Measurements from ENCODE around the gene PTPRM.

Gene PTPRM

DNA sequence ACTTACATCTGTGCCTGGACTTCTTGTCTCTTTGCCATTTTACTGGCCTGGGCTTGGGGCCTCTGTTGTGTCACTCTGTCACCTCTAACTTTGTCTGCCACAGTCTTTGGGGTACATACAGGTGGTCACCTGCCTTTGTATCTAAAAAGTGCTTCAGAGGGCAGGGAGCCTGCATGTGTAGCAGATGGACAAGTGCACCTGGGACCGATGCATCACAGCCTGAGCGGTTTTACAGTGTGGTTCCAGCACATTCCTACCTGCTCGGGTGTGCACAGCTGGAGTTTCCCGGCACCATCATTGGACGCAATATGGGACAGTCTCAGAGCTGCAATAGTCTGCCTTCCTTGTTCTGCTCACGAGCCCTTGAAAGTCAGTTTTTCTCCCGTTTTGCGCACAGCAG is 792.4 kb downstream of the PTPRM start:
- TF ChIP-seq ARNTL (CRISPR knock-in tag; IDR thresholded peaks at IDR 0.05; ENCODE audit: borderline replicate concordance, low read depth) (no peak), OSR1 (CRISPR knock-in tag; IDR thresholded peaks at IDR 0.05) (no peak), ZNF565 (CRISPR knock-in tag; conservative IDR thresholded peaks at IDR 0.05; ENCODE audit: low read depth) (no peak), ZFP3 (CRISPR knock-in tag; IDR thresholded peaks at IDR 0.05) (no peak), ZNF8 (CRISPR knock-in tag; IDR thresholded peaks at IDR 0.05) (no peak), SNAI2 (CRISPR knock-in tag; IDR thresholded peaks at IDR 0.05) (no peak), BACH2 (CRISPR knock-in tag; IDR thresholded peaks at IDR 0.05; ENCODE audit: borderline replicate concordance) (no peak), ZC3H10 (CRISPR knock-in tag; IDR thresholded peaks at IDR 0.05) (no peak), ZFP30 (CRISPR knock-in tag; IDR thresholded peaks at IDR 0.05) (no peak)
- TF ChIP-seq, protein P1, sequence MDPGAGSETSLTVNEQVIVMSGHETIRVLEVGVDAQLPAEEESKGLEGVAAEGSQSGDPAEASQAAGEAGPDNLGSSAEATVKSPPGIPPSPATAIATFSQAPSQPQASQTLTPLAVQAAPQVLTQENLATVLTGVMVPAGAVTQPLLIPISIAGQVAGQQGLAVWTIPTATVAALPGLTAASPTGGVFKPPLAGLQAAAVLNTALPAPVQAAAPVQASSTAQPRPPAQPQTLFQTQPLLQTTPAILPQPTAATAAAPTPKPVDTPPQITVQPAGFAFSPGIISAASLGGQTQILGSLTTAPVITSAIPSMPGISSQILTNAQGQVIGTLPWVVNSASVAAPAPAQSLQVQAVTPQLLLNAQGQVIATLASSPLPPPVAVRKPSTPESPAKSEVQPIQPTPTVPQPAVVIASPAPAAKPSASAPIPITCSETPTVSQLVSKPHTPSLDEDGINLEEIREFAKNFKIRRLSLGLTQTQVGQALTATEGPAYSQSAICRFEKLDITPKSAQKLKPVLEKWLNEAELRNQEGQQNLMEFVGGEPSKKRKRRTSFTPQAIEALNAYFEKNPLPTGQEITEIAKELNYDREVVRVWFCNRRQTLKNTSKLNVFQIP (CRISPR knock-in tag; IDR thresholded peaks at IDR 0.05; ENCODE audit: borderline replicate concordance, low read depth) = no peak
- TF ChIP-seq, protein P2, sequence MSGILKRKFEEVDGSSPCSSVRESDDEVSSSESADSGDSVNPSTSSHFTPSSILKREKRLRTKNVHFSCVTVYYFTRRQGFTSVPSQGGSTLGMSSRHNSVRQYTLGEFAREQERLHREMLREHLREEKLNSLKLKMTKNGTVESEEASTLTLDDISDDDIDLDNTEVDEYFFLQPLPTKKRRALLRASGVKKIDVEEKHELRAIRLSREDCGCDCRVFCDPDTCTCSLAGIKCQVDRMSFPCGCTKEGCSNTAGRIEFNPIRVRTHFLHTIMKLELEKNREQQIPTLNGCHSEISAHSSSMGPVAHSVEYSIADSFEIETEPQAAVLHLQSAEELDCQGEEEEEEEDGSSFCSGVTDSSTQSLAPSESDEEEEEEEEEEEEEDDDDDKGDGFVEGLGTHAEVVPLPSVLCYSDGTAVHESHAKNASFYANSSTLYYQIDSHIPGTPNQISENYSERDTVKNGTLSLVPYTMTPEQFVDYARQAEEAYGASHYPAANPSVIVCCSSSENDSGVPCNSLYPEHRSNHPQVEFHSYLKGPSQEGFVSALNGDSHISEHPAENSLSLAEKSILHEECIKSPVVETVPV (CRISPR knock-in tag; IDR thresholded peaks at IDR 0.05) = no peak
- TF ChIP-seq, protein P3, sequence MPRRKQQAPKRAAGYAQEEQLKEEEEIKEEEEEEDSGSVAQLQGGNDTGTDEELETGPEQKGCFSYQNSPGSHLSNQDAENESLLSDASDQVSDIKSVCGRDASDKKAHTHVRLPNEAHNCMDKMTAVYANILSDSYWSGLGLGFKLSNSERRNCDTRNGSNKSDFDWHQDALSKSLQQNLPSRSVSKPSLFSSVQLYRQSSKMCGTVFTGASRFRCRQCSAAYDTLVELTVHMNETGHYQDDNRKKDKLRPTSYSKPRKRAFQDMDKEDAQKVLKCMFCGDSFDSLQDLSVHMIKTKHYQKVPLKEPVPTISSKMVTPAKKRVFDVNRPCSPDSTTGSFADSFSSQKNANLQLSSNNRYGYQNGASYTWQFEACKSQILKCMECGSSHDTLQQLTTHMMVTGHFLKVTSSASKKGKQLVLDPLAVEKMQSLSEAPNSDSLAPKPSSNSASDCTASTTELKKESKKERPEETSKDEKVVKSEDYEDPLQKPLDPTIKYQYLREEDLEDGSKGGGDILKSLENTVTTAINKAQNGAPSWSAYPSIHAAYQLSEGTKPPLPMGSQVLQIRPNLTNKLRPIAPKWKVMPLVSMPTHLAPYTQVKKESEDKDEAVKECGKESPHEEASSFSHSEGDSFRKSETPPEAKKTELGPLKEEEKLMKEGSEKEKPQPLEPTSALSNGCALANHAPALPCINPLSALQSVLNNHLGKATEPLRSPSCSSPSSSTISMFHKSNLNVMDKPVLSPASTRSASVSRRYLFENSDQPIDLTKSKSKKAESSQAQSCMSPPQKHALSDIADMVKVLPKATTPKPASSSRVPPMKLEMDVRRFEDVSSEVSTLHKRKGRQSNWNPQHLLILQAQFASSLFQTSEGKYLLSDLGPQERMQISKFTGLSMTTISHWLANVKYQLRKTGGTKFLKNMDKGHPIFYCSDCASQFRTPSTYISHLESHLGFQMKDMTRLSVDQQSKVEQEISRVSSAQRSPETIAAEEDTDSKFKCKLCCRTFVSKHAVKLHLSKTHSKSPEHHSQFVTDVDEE (CRISPR knock-in tag; IDR thresholded peaks at IDR 0.05) = no peak
- TF ChIP-seq, protein P4, sequence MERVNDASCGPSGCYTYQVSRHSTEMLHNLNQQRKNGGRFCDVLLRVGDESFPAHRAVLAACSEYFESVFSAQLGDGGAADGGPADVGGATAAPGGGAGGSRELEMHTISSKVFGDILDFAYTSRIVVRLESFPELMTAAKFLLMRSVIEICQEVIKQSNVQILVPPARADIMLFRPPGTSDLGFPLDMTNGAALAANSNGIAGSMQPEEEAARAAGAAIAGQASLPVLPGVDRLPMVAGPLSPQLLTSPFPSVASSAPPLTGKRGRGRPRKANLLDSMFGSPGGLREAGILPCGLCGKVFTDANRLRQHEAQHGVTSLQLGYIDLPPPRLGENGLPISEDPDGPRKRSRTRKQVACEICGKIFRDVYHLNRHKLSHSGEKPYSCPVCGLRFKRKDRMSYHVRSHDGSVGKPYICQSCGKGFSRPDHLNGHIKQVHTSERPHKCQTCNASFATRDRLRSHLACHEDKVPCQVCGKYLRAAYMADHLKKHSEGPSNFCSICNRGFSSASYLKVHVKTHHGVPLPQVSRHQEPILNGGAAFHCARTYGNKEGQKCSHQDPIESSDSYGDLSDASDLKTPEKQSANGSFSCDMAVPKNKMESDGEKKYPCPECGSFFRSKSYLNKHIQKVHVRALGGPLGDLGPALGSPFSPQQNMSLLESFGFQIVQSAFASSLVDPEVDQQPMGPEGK (CRISPR knock-in tag; IDR thresholded peaks at IDR 0.05; ENCODE audit: borderline replicate concordance) = no peak

DNA sequence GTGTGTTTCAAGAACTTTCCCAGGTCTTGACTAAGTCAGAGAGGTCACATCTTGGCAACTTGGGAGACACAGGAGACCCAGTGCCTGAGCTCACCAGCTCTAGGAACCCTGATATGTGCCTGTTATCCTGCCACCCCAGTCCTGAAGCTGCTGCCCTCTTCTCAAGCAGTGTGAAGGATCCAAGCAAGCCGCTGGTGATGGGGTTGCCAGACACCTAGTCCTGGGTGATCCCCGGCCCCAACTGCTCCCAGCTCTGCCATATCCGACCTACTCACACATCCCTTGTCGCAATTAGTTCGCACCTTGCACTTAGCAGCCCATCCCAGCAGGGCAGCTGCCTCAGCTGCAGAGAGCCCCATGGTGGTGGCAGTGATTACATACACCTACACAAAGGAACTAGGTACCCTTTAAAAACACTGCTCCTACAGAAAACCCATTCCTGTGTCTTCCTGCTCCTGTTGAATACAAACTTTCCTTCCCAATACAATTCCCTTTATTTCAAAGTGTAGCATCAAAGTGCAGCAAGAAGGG is 794.9 kb downstream of the PTPRM start:
- TF ChIP-seq ZNF565 (CRISPR knock-in tag; conservative IDR thresholded peaks at IDR 0.05; ENCODE audit: low read depth) = no peak
- TF ChIP-seq PPARA (CRISPR knock-in tag; IDR thresholded peaks at IDR 0.05; ENCODE audit: borderline replicate concordance) = no peak
- no peak for TF ChIP-seq OSR1 (CRISPR knock-in tag; IDR thresholded peaks at IDR 0.05)
- TF ChIP-seq ISL1 (CRISPR knock-in tag; IDR thresholded peaks at IDR 0.05) = no peak
- TF ChIP-seq, protein P3 (CRISPR knock-in tag; IDR thresholded peaks at IDR 0.05) = no peak
- TF ChIP-seq, protein P2 (CRISPR knock-in tag; IDR thresholded peaks at IDR 0.05) = no peak
- no peak for TF ChIP-seq ZC3H10 (CRISPR knock-in tag; IDR thresholded peaks at IDR 0.05)
- TF ChIP-seq SNAI2 (CRISPR knock-in tag; IDR thresholded peaks at IDR 0.05) = no peak
- TF ChIP-seq, protein P5, sequence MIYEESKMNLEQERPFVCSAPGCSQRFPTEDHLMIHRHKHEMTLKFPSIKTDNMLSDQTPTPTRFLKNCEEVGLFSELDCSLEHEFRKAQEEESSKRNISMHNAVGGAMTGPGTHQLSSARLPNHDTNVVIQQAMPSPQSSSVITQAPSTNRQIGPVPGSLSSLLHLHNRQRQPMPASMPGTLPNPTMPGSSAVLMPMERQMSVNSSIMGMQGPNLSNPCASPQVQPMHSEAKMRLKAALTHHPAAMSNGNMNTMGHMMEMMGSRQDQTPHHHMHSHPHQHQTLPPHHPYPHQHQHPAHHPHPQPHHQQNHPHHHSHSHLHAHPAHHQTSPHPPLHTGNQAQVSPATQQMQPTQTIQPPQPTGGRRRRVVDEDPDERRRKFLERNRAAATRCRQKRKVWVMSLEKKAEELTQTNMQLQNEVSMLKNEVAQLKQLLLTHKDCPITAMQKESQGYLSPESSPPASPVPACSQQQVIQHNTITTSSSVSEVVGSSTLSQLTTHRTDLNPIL (CRISPR knock-in tag; IDR thresholded peaks at IDR 0.05; ENCODE audit: low read depth) = no peak
- no peak for TF ChIP-seq TOX (CRISPR knock-in tag; IDR thresholded peaks at IDR 0.05; ENCODE audit: borderline replicate concordance)
- no peak for ATAC-seq

More for the DNA sequence above, 792.4 kb downstream of the PTPRM start:
- no peak for ATAC-seq

Measured in SK-N-SH treated with all-trans-retinoic acid at 6 μM for 48 hours (cell line).